NB4 (cell line): ENCODE results near the gene LRP4.

ENCODE experiments used
- DNase-seq: peaks from one replicate; pipeline ENCODE4 v3.0.0; 2010; ENCODE audit warnings: low read depth
- H3K4me3 ChIP-seq: one replicate; pipeline ENCODE4 v1.5.1; 2011; ENCODE audit warnings: mild to moderate bottlenecking, low read depth, low read length, moderate library complexity
- MYC ChIP-seq: IDR thresholded peaks from 2 replicates; pipeline ENCODE4 v1.6.1; 2011; ENCODE audit warnings: low read depth, low read length
- POLR2A ChIP-seq: IDR thresholded peaks from 2 replicates; pipeline ENCODE4 v1.6.1; 2011; ENCODE audit warnings: mild to moderate bottlenecking; ENCODE audit not compliant: insufficient read length; ENCODE audit errors: extremely low read depth
- TF ChIP-seq, protein P1 (sequence below): IDR thresholded peaks from one replicate; pipeline ENCODE4 v1.5.1; 2012; ENCODE audit warnings: low read depth, low read length
- TF ChIP-seq, protein P2 (sequence below): IDR thresholded peaks from 2 replicates; pipeline ENCODE4 v1.6.1; 2011; ENCODE audit warnings: low read depth, low read length

The LRP4 gene

GRCh38 chr11:46899501-46900025 is 18.8 kb downstream of the LRP4 start:
- no peak for DNase-seq
- H3K4me3 ChIP-seq, result no peak overlapping the region
- TF ChIP-seq POLR2A, result no peak
- TF ChIP-seq, protein P1, sequence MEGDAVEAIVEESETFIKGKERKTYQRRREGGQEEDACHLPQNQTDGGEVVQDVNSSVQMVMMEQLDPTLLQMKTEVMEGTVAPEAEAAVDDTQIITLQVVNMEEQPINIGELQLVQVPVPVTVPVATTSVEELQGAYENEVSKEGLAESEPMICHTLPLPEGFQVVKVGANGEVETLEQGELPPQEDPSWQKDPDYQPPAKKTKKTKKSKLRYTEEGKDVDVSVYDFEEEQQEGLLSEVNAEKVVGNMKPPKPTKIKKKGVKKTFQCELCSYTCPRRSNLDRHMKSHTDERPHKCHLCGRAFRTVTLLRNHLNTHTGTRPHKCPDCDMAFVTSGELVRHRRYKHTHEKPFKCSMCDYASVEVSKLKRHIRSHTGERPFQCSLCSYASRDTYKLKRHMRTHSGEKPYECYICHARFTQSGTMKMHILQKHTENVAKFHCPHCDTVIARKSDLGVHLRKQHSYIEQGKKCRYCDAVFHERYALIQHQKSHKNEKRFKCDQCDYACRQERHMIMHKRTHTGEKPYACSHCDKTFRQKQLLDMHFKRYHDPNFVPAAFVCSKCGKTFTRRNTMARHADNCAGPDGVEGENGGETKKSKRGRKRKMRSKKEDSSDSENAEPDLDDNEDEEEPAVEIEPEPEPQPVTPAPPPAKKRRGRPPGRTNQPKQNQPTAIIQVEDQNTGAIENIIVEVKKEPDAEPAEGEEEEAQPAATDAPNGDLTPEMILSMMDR, result no peak
- TF ChIP-seq, protein P2, sequence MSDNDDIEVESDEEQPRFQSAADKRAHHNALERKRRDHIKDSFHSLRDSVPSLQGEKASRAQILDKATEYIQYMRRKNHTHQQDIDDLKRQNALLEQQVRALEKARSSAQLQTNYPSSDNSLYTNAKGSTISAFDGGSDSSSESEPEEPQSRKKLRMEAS, result no peak
- TF ChIP-seq MYC, result no peak

DNA sequence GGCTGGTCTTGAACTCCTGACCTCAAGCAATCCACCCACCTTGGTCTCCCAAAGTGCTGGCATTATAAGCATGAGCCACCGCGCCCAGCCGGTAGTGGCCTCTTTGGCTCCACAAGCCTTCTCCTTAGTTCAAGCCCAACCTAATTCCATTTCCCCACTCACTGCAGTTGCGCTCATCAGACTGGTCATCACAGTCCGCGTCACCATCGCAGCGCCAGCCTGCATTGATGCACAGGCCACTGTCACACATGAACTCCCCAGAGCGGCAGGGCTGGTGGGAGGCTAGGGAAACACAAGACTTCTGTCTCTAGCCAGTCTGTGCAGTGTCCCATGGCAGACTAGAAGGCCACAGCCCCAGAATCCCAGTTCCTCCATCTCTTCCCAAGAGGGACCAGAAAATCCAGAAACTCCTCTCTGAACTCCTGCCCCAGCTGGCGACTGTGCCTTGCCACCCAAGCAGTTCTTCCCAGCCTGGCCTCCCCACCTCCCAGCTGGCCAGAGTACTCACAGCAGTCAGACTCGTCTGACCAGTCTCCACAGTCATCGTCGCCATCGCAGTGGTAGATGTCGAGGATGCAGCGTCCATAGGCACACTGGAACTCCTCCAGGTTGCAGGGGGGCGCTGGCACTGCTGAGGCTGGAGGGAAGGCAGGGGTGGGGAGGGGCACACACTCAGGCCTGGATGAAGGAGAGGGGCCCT is 19.8 kb downstream of the LRP4 start:
- DNase-seq, result no peak
- TF ChIP-seq, protein P1, result no peak
- TF ChIP-seq, protein P2, result no peak
- TF ChIP-seq MYC (no peak), POLR2A (no peak)

GRCh38 chr11:46896719-46897406 is 21.5 kb downstream of the LRP4 start:
- DNase-seq, result peak; percentile 74
- H3K4me3 ChIP-seq, result no peak overlapping the region
- TF ChIP-seq, protein P1, result peak; percentile 35
- no peak for TF ChIP-seq POLR2A
- TF ChIP-seq, protein P2, result peak; percentile 28; the same call in 1 of the 2 replicates
- peak; percentile 39; the same call in 1 of the 2 replicates for TF ChIP-seq MYC

More for the DNA sequence above, 19.8 kb downstream of the LRP4 start:
- no peak overlapping the region for H3K4me3 ChIP-seq

- no peak overlapping the region for H3K4me3 ChIP-seq
- DNase-seq, result no peak
- TF ChIP-seq, protein P1, result no peak
- TF ChIP-seq MYC (no peak), POLR2A (no peak)
- TF ChIP-seq, protein P2, result no peak
Measured at GRCh38 chr11:46895821-46896220, 22.5 kb downstream of the LRP4 start.

DNA sequence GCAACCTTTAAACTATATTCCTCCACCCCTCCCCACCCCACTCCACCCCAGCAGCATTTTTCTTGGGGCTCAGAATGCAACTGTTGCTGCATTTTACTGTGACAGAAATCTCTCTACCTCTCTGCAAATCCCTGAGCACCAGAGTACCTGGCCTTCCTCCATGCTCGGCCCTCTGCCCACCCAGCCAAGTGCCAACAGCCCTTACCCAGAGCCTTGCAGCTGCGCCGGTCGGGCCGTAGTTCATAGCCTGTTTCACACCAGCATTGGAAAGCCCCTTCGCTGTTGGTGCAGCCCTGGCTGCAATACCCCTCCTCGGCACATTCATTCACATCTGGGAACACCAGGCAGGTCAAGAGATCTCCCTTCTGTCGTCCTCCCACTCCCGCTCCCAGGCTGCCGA is 23.4 kb downstream of the LRP4 start:
- TF ChIP-seq POLR2A (no peak), MYC (no peak)
- TF ChIP-seq, protein P2, result no peak
- TF ChIP-seq, protein P1, result no peak
- no peak overlapping the region for H3K4me3 ChIP-seq
- DNase-seq, result no peak
